Heart left ventricle (tissue), 13 donors: Measurements from ENCODE around the gene TNFAIP3.

Experiments used
- CTCF ChIP-seq, 12 donors: fragments of 200-600 bp; sonication (generic) in 4 of 12; IDR thresholded peaks; one replicate each; pipeline versions ENCODE4 v1.5.0 to v1.8.0; 2018 to 2022; ENCODE audit warnings: antibody characterized with exemption in 12 of 12, mild to moderate bottlenecking in 5 of 12
- POLR2A ChIP-seq, 2 donors: fragments of 450-650 bp; IDR thresholded peaks; one replicate each; pipeline ENCODE4 v1.6.1; 2017; ENCODE audit warnings: antibody characterized with exemption in 2 of 2, mild to moderate bottlenecking in 2 of 2, moderate library complexity in 2 of 2
- donor health status: ischemic (EF 13 %, LVEDD 7.1; RV severe dilation, severe dysfunction).
- donor health status: DM: no; HTN: yes; CAD: no.
- donor health status: DM: no; HTN: no; CAD: no.
- donor health status: ischemic (EF 25% LVEDD 6.9; RV normal size, moderate dysfunction).
- donor health status: ischemic (EF 25% LVEDD 5.7; RV mildly dilated, moderate dysfunction).
- donor health status: ischemic (EF 35%, LVEDD 5.7; RV mildly dilated, moderate dysfunction).
- donor health status: nonischemic (EF 11% LVEDD 7.7; RV severe dilation, severe dysfunction).
- donor health status: DM: yes; HTN: yes; CAD: no.
- donor health status: PGD.
- donor health status: ischemic (EF 29% LVEDD 5.4; RV normal size, mild dysfunction).
- donor health status: nonischemic (EF 23%, LVEDD 6.1; RV moderate dilation, normal function).

DNA sequence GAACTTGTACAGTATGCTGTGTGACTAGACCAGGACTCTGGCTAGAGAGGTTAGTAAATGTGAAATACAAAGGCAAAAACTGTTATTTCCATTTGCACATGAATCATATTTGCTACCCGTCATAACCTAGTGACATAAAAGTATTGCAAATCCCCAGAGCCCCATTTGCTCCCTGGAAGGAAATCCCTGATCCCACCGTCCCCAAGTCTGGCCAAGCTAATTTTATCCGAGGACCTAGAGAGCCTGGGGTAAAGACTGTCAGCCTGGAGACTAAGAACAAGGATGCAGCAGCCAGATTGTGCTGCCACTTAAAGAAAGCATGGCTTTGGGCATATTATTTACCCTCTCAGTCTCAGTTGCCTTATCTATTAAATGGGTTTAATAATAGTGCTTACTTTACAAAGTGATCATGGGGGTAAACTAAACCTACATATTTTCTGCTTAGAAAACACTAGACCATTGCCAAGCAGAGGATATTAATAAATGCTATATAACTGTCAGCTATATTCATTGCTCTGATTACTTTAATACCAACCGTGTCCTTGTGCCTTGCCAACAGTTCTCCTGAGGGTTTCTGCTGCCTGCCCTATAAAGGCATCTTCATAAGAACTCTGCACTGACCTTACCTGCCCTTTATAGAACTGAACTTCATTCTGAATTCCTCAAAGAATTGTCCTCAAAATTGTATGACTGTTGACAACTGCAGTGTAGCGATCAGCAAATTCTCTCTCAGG is 16.9 kb upstream of the TNFAIP3 start:
- TF ChIP-seq CTCF (IDR thresholded peaks at IDR 0.05) (no peak), POLR2A (IDR thresholded peaks at IDR 0.05) (no peak)
